AG08395 (cell line): ENCODE data around the gene ERGIC1.
"Not testable (repeated sequence)": the region's sequence is repeated elsewhere in the genome, so short reads cannot be mapped to it uniquely, and the experiment has no call there.

Experiments used
- DNase-seq: peaks from one replicate; pipeline ENCODE4 v3.0.0; 2012; ENCODE audit warnings: mixed read lengths, low spot score

Gene ERGIC1, protein sequence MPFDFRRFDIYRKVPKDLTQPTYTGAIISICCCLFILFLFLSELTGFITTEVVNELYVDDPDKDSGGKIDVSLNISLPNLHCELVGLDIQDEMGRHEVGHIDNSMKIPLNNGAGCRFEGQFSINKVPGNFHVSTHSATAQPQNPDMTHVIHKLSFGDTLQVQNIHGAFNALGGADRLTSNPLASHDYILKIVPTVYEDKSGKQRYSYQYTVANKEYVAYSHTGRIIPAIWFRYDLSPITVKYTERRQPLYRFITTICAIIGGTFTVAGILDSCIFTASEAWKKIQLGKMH

DNA sequence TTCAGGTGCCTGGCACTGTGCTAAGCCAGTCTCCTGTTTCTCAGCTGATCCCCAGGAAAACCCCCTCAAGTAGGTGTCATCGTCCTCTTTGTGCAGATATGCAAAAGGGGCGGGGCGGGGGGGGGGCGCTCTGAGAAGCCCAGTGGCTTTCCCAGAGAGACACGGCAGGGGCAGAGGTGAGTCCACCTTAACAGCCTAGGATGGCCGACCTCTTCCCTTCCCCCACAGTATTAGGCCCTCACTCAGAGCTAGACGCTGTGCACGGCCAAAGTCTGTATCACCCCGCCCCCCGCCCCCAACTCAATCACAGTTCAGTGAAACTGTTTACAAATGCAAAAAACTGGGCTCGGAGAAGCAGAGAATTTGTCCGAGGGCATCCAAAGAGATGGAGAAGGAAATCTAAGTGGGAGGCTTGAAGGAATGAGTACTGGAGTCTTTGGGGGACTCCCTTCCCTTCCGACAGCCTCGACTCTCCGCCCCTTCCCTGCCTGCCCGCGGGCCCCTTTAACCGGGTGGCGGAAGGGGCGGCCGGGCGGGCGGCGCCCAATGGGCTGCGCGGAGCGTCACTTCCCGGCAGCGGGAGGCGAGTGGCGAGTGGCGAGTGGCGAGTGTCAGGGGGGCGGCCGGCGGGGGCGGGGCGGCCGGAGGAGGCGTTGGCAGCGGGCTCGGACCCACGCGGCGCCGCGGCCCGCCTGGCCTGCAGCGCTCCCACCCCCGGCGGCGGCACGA is at the start of gene ERGIC1:
ERGIC1 (plus strand) TSS at position 566 of the 729 bp plus-strand sequence; CDS start at position 729, 163 bp downstream.
- peak; percentile 92 for DNase-seq

GRCh38 chr5:172785429-172786088 is 48.5 kb upstream of the ERGIC1 start:
- DNase-seq, result no peak

DNA sequence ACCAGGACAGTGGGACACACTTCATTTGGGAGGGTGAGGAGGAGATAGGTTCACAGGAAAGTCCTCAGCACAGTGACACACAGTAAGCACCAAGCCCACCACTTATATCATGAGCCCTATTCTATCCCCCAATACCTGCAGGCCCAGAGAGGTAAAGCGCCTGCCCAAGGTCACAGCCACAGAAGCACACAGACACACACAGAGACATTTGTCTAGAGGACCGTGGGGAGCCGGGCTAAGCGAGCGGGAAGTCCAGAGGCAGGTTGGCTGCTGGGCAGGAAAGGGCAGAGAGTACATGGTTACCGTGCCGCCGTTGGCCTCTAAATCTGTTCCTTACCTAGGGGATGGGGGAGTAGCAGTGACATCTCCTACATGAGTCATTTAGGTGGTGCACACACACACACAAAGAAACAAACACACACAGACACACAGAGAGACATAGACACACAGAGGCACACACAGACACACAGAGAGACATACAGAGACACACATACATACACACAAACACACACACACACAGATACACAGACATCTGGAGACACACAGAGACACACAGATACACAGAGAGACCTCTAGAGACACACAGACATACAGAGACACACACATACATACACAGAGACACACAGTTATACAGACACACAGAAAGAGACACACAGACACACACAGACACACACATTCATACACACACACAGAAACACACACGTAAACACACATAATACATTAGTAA is 47.2 kb upstream of the ERGIC1 start:
- DNase-seq, result no peak

DNA sequence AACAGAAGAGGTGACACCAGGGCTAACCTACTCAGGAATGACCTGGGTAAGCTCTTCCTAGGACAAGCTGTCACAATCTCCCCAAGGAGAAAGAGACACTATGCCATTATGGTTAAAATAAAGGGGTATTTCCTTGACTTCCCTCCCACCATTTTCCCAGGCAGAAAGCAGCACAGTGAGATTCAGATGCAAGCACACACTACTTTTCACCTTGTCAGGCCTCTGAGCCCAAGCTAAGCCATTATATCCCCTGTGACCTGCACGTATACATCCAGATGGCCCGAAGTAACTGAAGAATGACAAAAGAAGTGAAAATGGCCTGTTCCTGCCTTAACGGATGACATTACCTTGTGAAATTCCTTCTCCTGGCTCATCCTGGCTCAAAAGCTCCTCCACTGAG is 46.5 kb upstream of the ERGIC1 start:
- DNase-seq, result not testable (repeated sequence)

DNA sequence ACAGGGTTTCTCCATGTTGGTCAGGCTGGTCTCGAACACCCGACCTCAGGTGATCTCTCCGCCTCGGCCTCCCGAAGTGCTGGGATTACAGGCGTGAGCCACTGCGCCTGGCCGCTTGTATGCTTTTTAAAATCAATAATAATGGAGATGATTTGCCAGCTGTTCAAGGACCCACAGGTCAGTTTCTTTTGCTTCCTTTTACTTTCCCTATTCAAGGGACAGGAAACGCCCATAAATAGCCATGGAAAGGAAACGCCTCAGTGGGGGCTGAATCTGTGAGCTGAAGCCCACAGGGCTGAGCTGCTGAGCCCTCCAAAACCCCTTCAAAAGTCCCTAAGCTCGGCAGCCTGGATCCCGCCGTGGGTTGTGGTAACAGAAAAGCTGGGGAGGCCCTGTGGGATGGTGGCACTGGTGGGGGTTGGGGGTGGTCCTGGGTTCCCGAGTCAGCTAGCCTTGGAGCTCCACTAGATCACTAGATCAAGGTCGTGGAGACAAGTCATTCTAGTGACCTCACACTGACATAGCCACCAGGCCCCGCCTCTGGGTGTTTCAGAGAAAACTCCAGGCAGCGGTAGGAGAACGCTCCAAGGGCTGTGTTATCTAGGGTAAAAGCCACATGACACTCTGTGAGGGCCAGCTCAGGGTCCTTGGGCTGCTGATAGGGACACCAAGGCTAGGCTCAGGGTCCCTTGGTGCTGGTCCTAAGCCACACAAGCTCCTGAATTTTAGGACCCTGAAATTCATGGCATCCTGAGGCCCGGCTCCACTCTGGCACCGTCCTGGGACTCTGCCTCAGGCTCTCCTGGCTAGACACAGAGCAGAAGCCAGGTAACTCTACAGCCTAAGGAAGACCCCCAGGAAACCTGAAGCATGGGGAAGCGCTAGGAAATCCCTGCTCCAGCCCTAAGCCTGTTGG is 45.0 kb upstream of the ERGIC1 start:
- peak; percentile 35 for DNase-seq

DNA sequence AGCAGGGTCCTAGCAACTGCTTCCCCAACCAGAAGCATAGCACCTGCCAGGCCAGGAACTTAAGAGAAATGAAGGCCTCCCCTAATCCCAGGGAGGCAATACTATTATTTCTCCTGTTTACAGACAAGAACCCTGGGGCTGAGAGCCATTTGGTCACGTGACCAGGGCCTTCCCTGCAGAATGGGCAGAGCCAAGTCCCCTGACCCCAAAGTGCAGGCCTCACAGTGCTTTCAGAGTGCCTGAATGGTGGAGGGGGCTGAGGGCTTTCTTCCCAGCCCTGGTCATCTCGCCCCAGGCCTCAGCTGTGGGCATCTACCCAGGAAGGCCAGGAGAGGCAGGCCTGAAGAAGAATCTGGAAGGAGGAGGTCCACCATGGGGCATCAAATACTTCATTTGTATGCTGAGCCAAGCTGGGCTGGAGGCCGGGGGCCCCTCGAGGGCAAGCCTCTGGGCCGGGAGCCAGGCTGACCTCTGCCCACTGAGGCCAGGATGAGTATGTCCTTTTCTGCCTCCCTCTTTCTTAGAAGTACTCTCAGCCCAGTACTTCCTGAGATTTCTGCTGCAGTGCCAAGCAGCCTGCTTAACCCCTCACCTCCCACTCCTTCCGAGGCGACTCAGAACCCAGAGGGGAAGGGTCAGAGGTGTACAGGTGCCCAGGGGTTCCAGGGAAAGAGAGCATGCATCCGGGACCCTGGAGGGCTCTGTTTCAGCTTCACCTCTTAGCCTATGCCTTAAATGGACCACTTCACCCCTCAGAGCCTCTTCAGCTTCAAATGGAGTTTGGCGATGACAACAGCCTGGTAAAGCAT is 44.2 kb upstream of the ERGIC1 start:
- DNase-seq, result no peak

DNA sequence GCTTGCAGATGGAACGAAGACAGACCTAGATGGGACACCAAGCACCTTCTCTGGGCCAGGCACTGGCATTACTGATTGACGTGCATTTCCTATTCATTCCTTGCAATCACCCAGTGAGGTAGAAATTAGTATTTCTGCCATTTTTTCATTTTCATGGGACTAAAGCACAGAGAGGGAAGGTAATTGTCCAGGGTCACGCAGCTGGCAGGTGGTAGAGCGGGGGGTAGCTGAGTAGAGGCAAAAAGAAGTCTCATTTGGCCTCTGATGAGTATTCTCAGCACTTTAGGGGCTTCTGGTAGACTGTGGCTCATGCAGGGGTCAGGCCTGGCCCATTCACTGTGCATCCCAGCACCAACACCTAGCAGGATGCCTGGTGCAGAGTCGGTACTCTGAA is 43.6 kb upstream of the ERGIC1 start:
- no peak for DNase-seq

DNA sequence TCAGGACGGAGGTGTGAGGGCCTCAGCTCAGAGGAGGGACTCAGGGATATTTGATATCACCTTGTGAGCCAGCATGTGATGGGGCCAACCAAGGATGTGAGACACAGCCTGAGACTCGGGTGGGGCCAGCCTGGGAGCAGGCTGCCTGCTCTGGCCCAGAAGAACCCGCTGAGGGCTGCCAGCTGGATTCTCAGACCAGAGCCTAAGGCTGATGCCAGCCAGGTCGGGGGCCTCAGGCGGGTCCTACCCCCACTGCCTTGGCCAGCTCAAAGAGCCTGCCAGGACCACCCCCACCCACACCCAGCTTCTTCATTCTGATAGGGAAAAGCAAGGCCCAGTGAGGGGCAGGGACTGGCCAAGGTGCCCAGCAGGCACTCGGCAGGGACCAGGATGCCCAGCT is 42.8 kb upstream of the ERGIC1 start:
- DNase-seq, result no peak

GRCh38 chr5:172791726-172792445 is 42.2 kb upstream of the ERGIC1 start:
- DNase-seq, result no peak

GRCh38 chr5:172792701-172793570 is 41.1 kb upstream of the ERGIC1 start:
- no peak for DNase-seq

GRCh38 chr5:172793577-172794488 is 40.2 kb upstream of the ERGIC1 start:
- no peak for DNase-seq

- DNase-seq, result peak; percentile 91
Observed at GRCh38 chr5:172795318-172795977, 38.6 kb upstream of the ERGIC1 start.

DNA sequence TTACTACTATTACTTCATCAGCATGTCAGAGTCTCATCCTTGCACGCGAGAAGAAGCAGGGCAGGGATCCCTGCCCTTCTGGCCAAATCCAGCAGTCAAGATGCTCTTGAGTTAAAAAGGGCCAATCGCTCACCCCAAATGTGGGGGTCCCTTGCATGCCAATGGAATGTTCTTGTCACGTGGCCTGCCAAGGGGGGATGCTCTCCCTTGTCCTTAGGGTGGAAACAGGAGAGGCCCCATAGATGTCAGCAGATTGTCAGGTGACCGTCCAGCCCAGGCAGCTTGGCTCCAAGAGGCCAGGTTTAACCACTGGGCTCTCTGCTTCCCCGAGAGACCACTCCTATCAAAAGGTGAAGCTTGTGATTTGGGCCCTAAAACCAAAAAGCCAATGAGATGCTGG is 37.7 kb upstream of the ERGIC1 start:
- DNase-seq, result no peak

GRCh38 chr5:172797771-172798191 is 36.3 kb upstream of the ERGIC1 start:
- no peak for DNase-seq

DNA sequence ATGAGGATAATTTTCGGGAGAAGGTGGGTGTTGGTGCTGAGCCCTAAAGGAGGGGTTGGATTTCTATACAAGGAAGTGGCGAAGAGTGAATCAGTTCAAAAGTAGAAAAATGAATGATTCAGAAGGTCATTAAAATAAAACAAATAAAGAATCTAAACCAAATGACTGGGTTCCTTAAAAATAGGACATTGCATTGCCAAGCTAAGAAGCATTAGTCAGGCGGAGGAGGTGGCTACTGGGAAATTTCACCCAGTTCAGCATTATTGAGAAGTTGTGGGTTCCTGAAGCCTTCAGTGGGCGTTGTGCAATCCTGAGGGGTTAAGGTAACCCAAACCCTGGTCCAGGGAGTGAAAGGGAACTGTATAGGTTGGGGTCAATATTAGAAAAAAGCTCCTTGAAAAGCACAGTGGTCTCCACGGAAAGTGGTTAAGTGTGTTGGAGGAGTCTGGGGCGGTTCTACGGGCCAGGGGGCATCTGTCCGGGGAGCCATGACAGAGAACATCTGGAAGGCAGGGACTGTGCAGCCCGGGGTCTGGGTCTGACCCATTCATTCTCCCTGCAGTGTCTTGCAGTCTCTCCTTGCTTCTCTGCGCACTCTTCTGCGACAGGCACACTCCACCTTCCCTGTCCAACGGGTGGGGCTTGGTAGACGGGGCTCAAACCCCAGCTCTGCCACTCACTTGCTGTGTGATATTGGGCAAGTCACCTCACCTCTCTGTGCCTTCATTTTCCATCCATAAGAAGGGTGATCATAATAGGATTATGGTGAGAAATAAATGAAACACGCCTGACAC is 35.4 kb upstream of the ERGIC1 start:
- DNase-seq, result peak; percentile 83

DNA sequence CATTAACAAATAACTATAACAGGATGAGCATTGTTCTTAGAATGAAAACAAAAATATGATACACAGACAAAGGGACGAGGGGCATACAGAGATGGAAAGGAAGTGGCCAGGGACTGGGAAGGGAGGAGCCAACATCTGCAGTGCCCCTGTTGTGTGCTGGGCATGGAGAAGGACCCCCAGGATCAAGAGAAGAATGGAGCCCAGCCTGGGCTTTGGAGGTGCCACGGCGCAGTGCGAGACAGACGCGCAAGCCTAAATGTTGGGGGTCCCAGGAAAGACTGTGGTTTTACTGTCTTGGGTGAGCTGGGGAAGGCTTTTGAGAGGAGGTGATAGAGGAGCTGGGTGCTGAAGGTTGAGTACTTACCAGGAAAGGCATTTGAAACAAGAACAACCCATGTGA is 34.6 kb upstream of the ERGIC1 start:
- DNase-seq, result no peak
